Activated naive CD8-positive, alpha-beta T cell treated with anti-CD3 and anti-CD28 coated beads, Interleukin-2, amount 10 ng/mL, durations not matched to agents 7 days and 5 days (primary cell): ENCODE results near the gene TEKT3. TPM values are rescaled to one million over a fixed set of nuclear protein-coding genes. Genes with fewer than 3 reads are reported as not detected.

Experiments
- total RNA-seq, 2 experiments: library from RNA; stranded (reverse); gene quantifications; one replicate each; pipeline ENCODE4 v1.2.3, GENCODE V29; 2021

The TEKT3 gene
- total RNA-seq, 2 experiments from 2014 or later = not detected

Other genes with a start within 250 kb of the TEKT3 start
- 1 to 10 TPM in 1 of 2 experiments, under 1 TPM in 1; 0.62 to 1.1 TPM for gene PMP22, start 76.3 kb downstream of the TEKT3 start, total RNA-seq
- gene CDRT4, start 126.0 kb upstream of the TEKT3 start, total RNA-seq = 10 to 100 TPM in 1 of 2 experiments, 1 to 10 TPM in 1; 9.6 to 10.6 TPM
- 10 to 100 TPM; 21.0 to 24.3 TPM for gene TVP23C, start 221.9 kb upstream of the TEKT3 start, total RNA-seq